ENCODE results near the gene OLR1.

Gene OLR1

GRCh38 chr12:10121278-10121677, 50.7 kb downstream of the OLR1 start:
- no peak for DNase-seq
- Mint-ChIP-seq H3K4me3 (no peak overlapping the region), H3K36me3 (peaks cover 0 to 3% of the 10 kb centered on the region in 2 donors), H3K27me3 (peaks cover 23 to 32% of the 10 kb centered on the region in 2 donors), H3K4me1 (peaks cover 4 to 8% of the 10 kb centered on the region in 2 donors), H3K9me3 (peaks cover 0 to 3% of the 10 kb centered on the region in 2 donors), H3K27ac (no peak overlapping the region)
- no peak for ATAC-seq (replicated peaks)

GRCh38 chr12:10119066-10119465, 52.9 kb downstream of the OLR1 start:
- H3K27me3 Mint-ChIP-seq = peaks cover 15 to 19% of the 10 kb centered on the region in 2 donors
- H3K9me3 Mint-ChIP-seq = peaks cover 0 to 3% of the 10 kb centered on the region in 2 donors
- ATAC-seq (replicated peaks) (no peak), DNase-seq (no peak)
- H3K4me3 Mint-ChIP-seq = no peak overlapping the region
- H3K27ac Mint-ChIP-seq = no peak overlapping the region
- H3K36me3 Mint-ChIP-seq = peaks cover 0 to 3% of the 10 kb centered on the region in 2 donors
- H3K4me1 Mint-ChIP-seq = peaks cover 4 to 8% of the 10 kb centered on the region in 2 donors

GRCh38 chr12:10115890-10116289, 56.0 kb downstream of the OLR1 start:
- DNase-seq = no peak
- Mint-ChIP-seq H3K4me3 (no peak overlapping the region), H3K27me3 (peaks cover 9 to 20% of the 10 kb centered on the region in 2 donors), H3K4me1 (peaks cover 0 to 1% of the 10 kb centered on the region in 2 donors), H3K27ac (no peak overlapping the region), H3K9me3 (peaks cover 4 to 5% of the 10 kb centered on the region in 2 donors), H3K36me3 (peaks cover 4 to 5% of the 10 kb centered on the region in 2 donors)
- no peak for ATAC-seq (replicated peaks)

GRCh38 chr12:10115311-10115710, 56.6 kb downstream of the OLR1 start:
- H3K36me3 Mint-ChIP-seq = peaks cover 4 to 7% of the 10 kb centered on the region in 2 donors
- peaks cover 9 to 18% of the 10 kb centered on the region in 2 donors for H3K27me3 Mint-ChIP-seq
- DNase-seq (no peak), ATAC-seq (replicated peaks) (no peak)
- no peak overlapping the region for H3K4me3 Mint-ChIP-seq
- H3K27ac Mint-ChIP-seq = no peak overlapping the region
- peaks cover 4 to 5% of the 10 kb centered on the region in 2 donors for H3K9me3 Mint-ChIP-seq
- H3K4me1 Mint-ChIP-seq = no peaks in the 10 kb centered on the region

GRCh38 chr12:10113920-10114319, 58.0 kb downstream of the OLR1 start:
- ATAC-seq (replicated peaks) (no peak), DNase-seq (no peak)
- Mint-ChIP-seq H3K36me3 (peaks cover 2 to 7% of the 10 kb centered on the region in 2 donors), H3K27me3 (peaks cover 0 to 15% of the 10 kb centered on the region in 2 donors), H3K4me3 (no peak overlapping the region), H3K9me3 (peaks cover 2 to 4% of the 10 kb centered on the region in 2 donors), H3K4me1 (no peaks in the 10 kb centered on the region), H3K27ac (no peak overlapping the region)

- no peak for ATAC-seq (replicated peaks)
- Mint-ChIP-seq H3K27me3 (peaks cover 7 to 15% of the 10 kb centered on the region in 2 donors), H3K36me3 (peaks cover 2 to 7% of the 10 kb centered on the region in 2 donors), H3K4me3 (no peak overlapping the region), H3K4me1 (no peaks in the 10 kb centered on the region), H3K27ac (no peak overlapping the region), H3K9me3 (peaks cover 3 to 4% of the 10 kb centered on the region in 2 donors)
- DNase-seq = no peak
Measured at GRCh38 chr12:10113075-10113474, 58.9 kb downstream of the OLR1 start.

GRCh38 chr12:10111451-10111850, 60.5 kb downstream of the OLR1 start:
- Mint-ChIP-seq H3K9me3 (peaks cover 4% of the 10 kb centered on the region in 2 donors), H3K4me1 (no peaks in the 10 kb centered on the region), H3K4me3 (no peak overlapping the region), H3K36me3 (peaks cover 2 to 7% of the 10 kb centered on the region in 2 donors), H3K27me3 (peaks cover 17 to 25% of the 10 kb centered on the region in 2 donors), H3K27ac (no peak overlapping the region)
- ATAC-seq (replicated peaks) (no peak), DNase-seq (no peak)

- ATAC-seq (replicated peaks) = no peak
- Mint-ChIP-seq H3K9me3 (peaks cover 4% of the 10 kb centered on the region in 2 donors), H3K4me1 (no peaks in the 10 kb centered on the region), H3K27me3 (peaks cover 26 to 36% of the 10 kb centered on the region in 2 donors), H3K36me3 (peaks cover 2 to 7% of the 10 kb centered on the region in 2 donors), H3K27ac (no peak overlapping the region), H3K4me3 (no peak overlapping the region)
- no peak for DNase-seq
Measured at GRCh38 chr12:10110256-10110844, 61.6 kb downstream of the OLR1 start.
